GM23338 (cell line): ENCODE measurements around the gene GSTT4. TPM values are rescaled to one million over a fixed set of nuclear protein-coding genes. Genes with fewer than 3 reads are reported as not detected.

ENCODE experiments used
- ATAC-seq: fragments of 200-7000 bp; cut with Tn5 transposase; 3 replicates; pipeline ENCODE4 v1.9.1; 2020
- DNase-seq: peaks from one replicate; pipeline ENCODE4 v3.0.0-alpha.2; 2015; ENCODE audit warnings: low spot score
- H2AFZ ChIP-seq: fragments of 200-600 bp; sonication (generic); 2 replicates; pipeline ENCODE4 v1.8.0; 2016; ENCODE audit warnings: antibody characterized with exemption, mild to moderate bottlenecking, moderate library complexity
- H3F3A ChIP-seq: fragments of 200-600 bp; sonication (generic); replicated peaks from 2 replicates; pipeline ENCODE4 v1.8.0; 2017; ENCODE audit warnings: antibody characterized with exemption, mixed run types, low read depth
- H3K27ac ChIP-seq: fragments of 200-600 bp; sonication (generic); 2 replicates; pipeline ENCODE4 v1.6.1; 2016; ENCODE audit warnings: low read depth
- H3K27me3 ChIP-seq: fragments of 200-600 bp; sonication (generic); 2 replicates; pipeline ENCODE4 v1.8.0; 2016; ENCODE audit warnings: mild to moderate bottlenecking, mixed run types, moderate library complexity; ENCODE audit not compliant: insufficient read depth
- H3K36me3 ChIP-seq: fragments of 200-600 bp; sonication (generic); 2 replicates; pipeline ENCODE4 v1.8.0; 2016; ENCODE audit warnings: mild to moderate bottlenecking; ENCODE audit not compliant: insufficient read depth
- H3K4me1 ChIP-seq: fragments of 200-600 bp; sonication (generic); 2 replicates; pipeline ENCODE4 v1.8.0; 2016; ENCODE audit warnings: mild to moderate bottlenecking, moderate library complexity; ENCODE audit not compliant: insufficient read depth
- H3K4me2 ChIP-seq: fragments of 200-600 bp; sonication (generic); 2 replicates; pipeline ENCODE4 v1.7.1; 2017; ENCODE audit warnings: mixed run types
- H3K4me3 ChIP-seq: fragments of 200-600 bp; sonication (generic); 2 replicates; pipeline ENCODE4 v1.6.1; 2016; ENCODE audit warnings: mixed run types
- H3K79me2 ChIP-seq: fragments of 200-600 bp; sonication (generic); replicated peaks from 2 replicates; pipeline ENCODE4 v1.8.0; 2017; ENCODE audit warnings: mild to moderate bottlenecking; ENCODE audit not compliant: insufficient read depth
- H3K9me2 ChIP-seq: fragments of 200-600 bp; sonication (generic); 2 replicates; pipeline ENCODE4 v1.8.0; 2017; ENCODE audit not compliant: insufficient read depth
- H4K20me1 ChIP-seq: fragments of 200-600 bp; sonication (generic); replicated peaks from 2 replicates; pipeline ENCODE4 v1.8.0; 2017; ENCODE audit warnings: mild to moderate bottlenecking; ENCODE audit not compliant: insufficient read depth
- H3K27ac Mint-ChIP-seq: 2 replicates; pipeline ENCODE4 v1.8.0; 2020; ENCODE audit warnings: inconsistent platforms, mild to moderate bottlenecking, moderate library complexity, mixed read lengths
- H3K27me3 Mint-ChIP-seq: 3 replicates; pipeline ENCODE4 v1.8.0; 2022; ENCODE audit warnings: low read depth, mild to moderate bottlenecking, moderate library complexity, mixed read lengths, inconsistent platforms; ENCODE audit not compliant: insufficient read depth, poor library complexity
- H3K36me3 Mint-ChIP-seq: 3 replicates; pipeline ENCODE4 v1.8.0; 2021; ENCODE audit warnings: low read depth, mild to moderate bottlenecking, inconsistent platforms, moderate library complexity, mixed read lengths
- H3K4me1 Mint-ChIP-seq: 3 replicates; pipeline ENCODE4 v1.8.0; 2020; ENCODE audit warnings: mild to moderate bottlenecking, inconsistent platforms, mixed read lengths
- H3K4me3 Mint-ChIP-seq: 3 replicates; pipeline ENCODE4 v1.8.0; 2021; ENCODE audit warnings: moderate library complexity, mild to moderate bottlenecking, inconsistent platforms, mixed read lengths
- H3K9me3 Mint-ChIP-seq: 3 replicates; pipeline ENCODE4 v1.8.0; 2020; ENCODE audit warnings: moderate library complexity, mild to moderate bottlenecking, inconsistent platforms, mixed read lengths
- CREB1 ChIP-seq: fragments of 250-450 bp; sonication (Bioruptor Pico); IDR thresholded peaks from 2 replicates; pipeline ENCODE4 v1.5.0; 2020; ENCODE audit warnings: low read depth, mild to moderate bottlenecking, moderate library complexity
- NANOG ChIP-seq: IDR thresholded peaks from 2 replicates; pipeline ENCODE4 v1.6.1; 2016; ENCODE audit warnings: antibody characterized with exemption, borderline replicate concordance
- STAT1 ChIP-seq: IDR thresholded peaks from one replicate; pipeline ENCODE4 v1.6.1; 2016; ENCODE audit warnings: antibody characterized with exemption; ENCODE audit not compliant: unreplicated experiment
- ZNF114 ChIP-seq: fragments of 250-450 bp; sonication (Bioruptor Pico); IDR thresholded peaks from 2 replicates; pipeline ENCODE4 v1.5.0; 2020; ENCODE audit warnings: mild to moderate bottlenecking, moderate library complexity
- ZNF462 ChIP-seq: fragments of 250-450 bp; sonication (Bioruptor Pico); IDR thresholded peaks from 2 replicates; pipeline ENCODE4 v1.5.0; 2020; ENCODE audit warnings: mild to moderate bottlenecking, moderate library complexity
- polyA plus RNA-seq: library from polyadenylated mRNA; unstranded; fragments of >200 nt; fragmentation: Nextera tagmentation; extraction: Ambion mirVana; gene quantifications from 2 replicates; pipeline ENCODE4 v1.2.1, GENCODE V29; 2016
- total RNA-seq: library from RNA; depleted of rRNA; stranded (reverse); fragments of >200 nt; shearing (Covaris generic); gene quantifications from 2 replicates; pipeline ENCODE4 v1.2.3, GENCODE V29; 2014
- TF ChIP-seq, protein P1 (sequence below), 2 experiments: fragments of 200-600 bp in 1 of 2; sonication (generic) in 1 of 2; conservative IDR thresholded peaks; 2 replicates each; pipeline versions ENCODE4 v1.5.1 to v1.6.1; 2016 to 2017; ENCODE audit warnings: antibody characterized with exemption in 2 of 2, low read depth in 2 of 2, mild to moderate bottlenecking in 2 of 2, moderate library complexity in 1 of 2

The GSTT4 gene
- total and polyA plus RNA-seq, 2 experiments from 2014 or later: not detected

DNA sequence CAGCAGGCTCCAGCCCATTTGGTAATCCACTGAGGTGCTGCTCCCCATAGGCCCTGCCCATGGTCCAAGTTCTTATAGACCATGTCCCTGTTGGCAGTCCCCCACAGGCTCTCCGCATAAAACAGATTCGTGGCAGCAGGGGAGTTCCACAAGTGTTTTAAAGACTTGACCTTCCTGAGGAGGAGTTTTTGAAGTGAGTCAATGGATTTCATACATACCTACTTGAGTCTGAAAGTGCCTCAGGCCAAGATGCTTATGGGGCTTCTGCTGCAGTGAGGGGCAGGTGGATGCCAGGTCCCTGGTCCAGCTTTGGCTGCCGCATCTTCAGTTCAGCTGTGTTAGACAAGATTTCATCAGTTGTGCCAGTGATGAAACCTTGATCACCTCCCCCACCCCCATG lies 49.1 kb upstream of the GSTT4 start:
- no peak overlapping the region for H3K4me3 ChIP-seq
- no peak overlapping the region for H3K4me2 ChIP-seq
- H3K27me3 ChIP-seq: no peaks in the 10 kb centered on the region
- no peak overlapping the region for H3K27ac ChIP-seq
- no peaks in the 10 kb centered on the region for H3F3A ChIP-seq
- H4K20me1 ChIP-seq: peaks cover 10% of the 10 kb centered on the region
- Mint-ChIP-seq H3K4me3 (no peak overlapping the region), H3K9me3 (no peaks in the 10 kb centered on the region), H3K4me1 (no peaks in the 10 kb centered on the region), H3K36me3 (peaks cover 52% of the 10 kb centered on the region), H3K27ac (no peak overlapping the region), H3K27me3 (no peaks in the 10 kb centered on the region)
- H3K79me2 ChIP-seq: no peaks in the 10 kb centered on the region
- ATAC-seq (no peak), DNase-seq (no peak)
- TF ChIP-seq NANOG (no peak), ZNF462 (CRISPR knock-in tag) (no peak), STAT1 (no peak), CREB1 (CRISPR knock-in tag) (no peak), ZNF114 (CRISPR knock-in tag) (no peak)
- TF ChIP-seq, protein P1, sequence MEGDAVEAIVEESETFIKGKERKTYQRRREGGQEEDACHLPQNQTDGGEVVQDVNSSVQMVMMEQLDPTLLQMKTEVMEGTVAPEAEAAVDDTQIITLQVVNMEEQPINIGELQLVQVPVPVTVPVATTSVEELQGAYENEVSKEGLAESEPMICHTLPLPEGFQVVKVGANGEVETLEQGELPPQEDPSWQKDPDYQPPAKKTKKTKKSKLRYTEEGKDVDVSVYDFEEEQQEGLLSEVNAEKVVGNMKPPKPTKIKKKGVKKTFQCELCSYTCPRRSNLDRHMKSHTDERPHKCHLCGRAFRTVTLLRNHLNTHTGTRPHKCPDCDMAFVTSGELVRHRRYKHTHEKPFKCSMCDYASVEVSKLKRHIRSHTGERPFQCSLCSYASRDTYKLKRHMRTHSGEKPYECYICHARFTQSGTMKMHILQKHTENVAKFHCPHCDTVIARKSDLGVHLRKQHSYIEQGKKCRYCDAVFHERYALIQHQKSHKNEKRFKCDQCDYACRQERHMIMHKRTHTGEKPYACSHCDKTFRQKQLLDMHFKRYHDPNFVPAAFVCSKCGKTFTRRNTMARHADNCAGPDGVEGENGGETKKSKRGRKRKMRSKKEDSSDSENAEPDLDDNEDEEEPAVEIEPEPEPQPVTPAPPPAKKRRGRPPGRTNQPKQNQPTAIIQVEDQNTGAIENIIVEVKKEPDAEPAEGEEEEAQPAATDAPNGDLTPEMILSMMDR (conservative IDR thresholded peaks at IDR 0.05; ENCODE audit: low read depth in 2 of 2): no peak
- H3K4me1 ChIP-seq: no peaks in the 10 kb centered on the region
- no peaks in the 10 kb centered on the region for H3K9me2 ChIP-seq
- no peak overlapping the region for H2AFZ ChIP-seq
- peaks cover 21% of the 10 kb centered on the region for H3K36me3 ChIP-seq
